Endodermal cell (in vitro differentiated cells): Measurements from ENCODE around the gene PRKACG. TPM values are rescaled to one million over a fixed set of nuclear protein-coding genes. Genes with fewer than 3 reads are reported as not detected.

ENCODE experiments used
- DNase-seq: peaks from one replicate; pipeline ENCODE4 v3.0.0-alpha.2; 2017
- H3K27ac ChIP-seq: 2 replicates; pipeline ENCODE4 v1.5.1; 2013; ENCODE audit warnings: mild to moderate bottlenecking, low read depth, low read length, moderate library complexity
- H3K27me3 ChIP-seq: 2 replicates; pipeline ENCODE4 v1.6.1; 2013; ENCODE audit warnings: mild to moderate bottlenecking, low read length, moderate library complexity; ENCODE audit not compliant: insufficient read depth, control insufficient read depth, poor library complexity, severe bottlenecking
- H3K36me3 ChIP-seq: 2 replicates; pipeline ENCODE4 v1.7.0; 2013; ENCODE audit warnings: mild to moderate bottlenecking, low read length, moderate library complexity; ENCODE audit not compliant: control insufficient read depth, insufficient read depth
- H3K4me1 ChIP-seq: one replicate; pipeline ENCODE4 v1.7.0; 2013; ENCODE audit warnings: low read length; ENCODE audit not compliant: control insufficient read depth, insufficient read depth
- H3K4me3 ChIP-seq: 2 replicates; pipeline ENCODE4 v1.5.1; 2013; ENCODE audit warnings: mild to moderate bottlenecking, low read length, moderate library complexity
- H3K9ac ChIP-seq: 2 replicates; pipeline ENCODE4 v1.6.1; 2013; ENCODE audit warnings: mild to moderate bottlenecking, low read length, moderate library complexity; ENCODE audit not compliant: poor library complexity, severe bottlenecking; ENCODE audit errors: extremely low read depth
- H3K9me3 ChIP-seq: 2 replicates; pipeline ENCODE4 v1.6.1; 2013; ENCODE audit warnings: mild to moderate bottlenecking, low read length, moderate library complexity; ENCODE audit not compliant: control insufficient read depth
- H3K27ac Mint-ChIP-seq: 2 replicates; pipeline ENCODE4 v1.8.0; 2020; ENCODE audit warnings: mixed read lengths
- H3K27me3 Mint-ChIP-seq: 2 replicates; pipeline ENCODE4 v1.8.0; 2021; ENCODE audit warnings: mild to moderate bottlenecking, mixed read lengths; ENCODE audit not compliant: insufficient read depth
- H3K36me3 Mint-ChIP-seq: 2 replicates; pipeline ENCODE4 v1.8.0; 2020; ENCODE audit warnings: low read depth, mixed read lengths
- H3K4me1 Mint-ChIP-seq: 2 replicates; pipeline ENCODE4 v1.8.0; 2020; ENCODE audit warnings: mixed read lengths
- H3K4me3 Mint-ChIP-seq: 2 replicates; pipeline ENCODE4 v1.8.0; 2020; ENCODE audit warnings: mild to moderate bottlenecking, moderate library complexity, mixed read lengths
- H3K9me3 Mint-ChIP-seq: 2 replicates; pipeline ENCODE4 v1.8.0; 2020; ENCODE audit warnings: mild to moderate bottlenecking, mixed read lengths
- CTCF ChIP-seq: fragments of 200-600 bp; sonication (generic); conservative IDR thresholded peaks from 2 replicates; pipeline ENCODE4 v1.5.0; 2021; ENCODE audit warnings: antibody characterized with exemption, mild to moderate bottlenecking
- WGBS, 2 experiments: methylation state at CpG; one replicate each; pipeline versions ENCODE4 v1.1.5 to v1.1.7; 2013; ENCODE audit warnings: missing lambda C conversion rate in 2 of 2, mixed read lengths in 1 of 2; ENCODE audit not compliant: insufficient coverage in 1 of 2, insufficient read length in 1 of 2; 5-methylcytosine and 5-hydroxymethylcytosine counted together
- total RNA-seq, 2 donors: library from RNA; stranded (reverse); fragmentation: NEBNext Ultra II Directional in 1 of 2; extraction: Animal tissue kit (Norgen Biotek cat#: 25700) in 1 of 2; gene quantifications; 2 replicates in 1 of 2; 3 replicates in 1 of 2; pipeline ENCODE4 v1.2.1, GENCODE V29; 2021

The PRKACG gene
- total RNA-seq, 2 donors from 2014 or later = not detected

- Histone ChIP-seq H3K4me3 (no peak overlapping the region), H3K36me3 (peaks cover 3% of the 10 kb centered on the region), H3K9ac (no peak overlapping the region), H3K9me3 (no peaks in the 10 kb centered on the region), H3K27ac (no peak overlapping the region), H3K27me3 (no peaks in the 10 kb centered on the region), H3K4me1 (peaks cover 4% of the 10 kb centered on the region)
- H3K4me3 Mint-ChIP-seq = no peak overlapping the region
- no peaks in the 10 kb centered on the region for H3K9me3 Mint-ChIP-seq
- no peak for DNase-seq
- no peaks in the 10 kb centered on the region for H3K27me3 Mint-ChIP-seq
- 71 to 100% methylated on average over 4 to 8 of the region's 8 CpGs for WGBS, 2 experiments
- H3K4me1 Mint-ChIP-seq = peaks cover 24% of the 10 kb centered on the region
- H3K27ac Mint-ChIP-seq = no peak overlapping the region
- peaks cover 3% of the 10 kb centered on the region for H3K36me3 Mint-ChIP-seq
- TF ChIP-seq CTCF = no peak
Observed at GRCh38 chr9:69001921-69002320, 12.0 kb downstream of the PRKACG start.

GRCh38 chr9:68999393-69000105 lies 14.4 kb downstream of the PRKACG start:
- no peaks in the 10 kb centered on the region for H3K36me3 ChIP-seq
- Mint-ChIP-seq H3K9me3 (no peaks in the 10 kb centered on the region), H3K27ac (no peak overlapping the region), H3K4me3 (no peak overlapping the region), H3K4me1 (peaks cover 25% of the 10 kb centered on the region), H3K27me3 (no peaks in the 10 kb centered on the region), H3K36me3 (peaks cover 3% of the 10 kb centered on the region)
- WGBS, 2 experiments = 32 to 41% methylated on average over 7 to 10 of the region's 10 CpGs
- peak; percentile 92 for TF ChIP-seq CTCF
- H3K27ac ChIP-seq = no peak overlapping the region
- H3K9ac ChIP-seq = no peak overlapping the region
- H3K4me3 ChIP-seq = no peak overlapping the region
- H3K4me1 ChIP-seq = peaks cover 4% of the 10 kb centered on the region
- H3K27me3 ChIP-seq = no peaks in the 10 kb centered on the region
- H3K9me3 ChIP-seq = no peaks in the 10 kb centered on the region
- peak; percentile 88 for DNase-seq

GRCh38 chr9:68998812-68999211 lies 15.1 kb downstream of the PRKACG start:
- Mint-ChIP-seq H3K27ac (no peak overlapping the region), H3K4me1 (peaks cover 25% of the 10 kb centered on the region), H3K9me3 (no peaks in the 10 kb centered on the region), H3K36me3 (peaks cover 3% of the 10 kb centered on the region), H3K27me3 (no peaks in the 10 kb centered on the region), H3K4me3 (no peak overlapping the region)
- TF ChIP-seq CTCF = no peak
- WGBS, 2 experiments = 86 to 91% methylated on average over 5 of the region's 5 CpGs
- Histone ChIP-seq H3K9me3 (no peaks in the 10 kb centered on the region), H3K27me3 (no peaks in the 10 kb centered on the region), H3K36me3 (no peaks in the 10 kb centered on the region), H3K9ac (no peak overlapping the region), H3K4me3 (no peak overlapping the region), H3K4me1 (peaks cover 4% of the 10 kb centered on the region), H3K27ac (no peak overlapping the region)
- no peak for DNase-seq
